Fibroblast of lung (primary cell): Measurements from ENCODE around the gene ZSWIM6. TPM values are rescaled to one million over a fixed set of nuclear protein-coding genes. Genes with fewer than 3 reads are reported as not detected.
A peak's percentile ranks its signal among the peaks of the same experiment; 100 is the strongest.

Experiments used
- DNase-seq, 2 donors: peaks; one replicate each; pipeline versions ENCODE4 v3.0.0 to v3.0.0-alpha.2; 2010; ENCODE audit warnings: low read depth in 2 of 2
- H2AFZ ChIP-seq: 2 replicates; pipeline ENCODE4 v1.5.1; 2012; ENCODE audit warnings: low read length, control low read depth, inconsistent platforms
- H3K27ac ChIP-seq: 2 replicates; pipeline ENCODE4 v1.5.1; 2011; ENCODE audit warnings: low read length, control low read depth; ENCODE audit not compliant: insufficient read depth
- H3K27me3 ChIP-seq: 2 replicates; pipeline ENCODE4 v1.5.1; 2011; ENCODE audit warnings: mild to moderate bottlenecking, low read length; ENCODE audit not compliant: control insufficient read depth, insufficient read depth
- H3K36me3 ChIP-seq: 2 replicates; pipeline ENCODE4 v1.5.1; 2011; ENCODE audit warnings: low read length; ENCODE audit not compliant: control insufficient read depth, insufficient read depth
- H3K4me1 ChIP-seq: 2 replicates; pipeline ENCODE4 v1.5.1; 2011; ENCODE audit warnings: low read length; ENCODE audit not compliant: control insufficient read depth, insufficient read depth; ENCODE audit errors: extremely low read depth
- H3K4me2 ChIP-seq: 2 replicates; pipeline ENCODE4 v1.5.1; 2011; ENCODE audit warnings: low read length, control low read depth; ENCODE audit not compliant: insufficient read depth; ENCODE audit errors: extremely low read depth
- H3K4me3 ChIP-seq, 4 experiments: fragments of 200-600 bp in 1 of 4; sonication (generic) in 1 of 4; replicated peaks in 1 of 4; 2 replicates each; pipeline ENCODE4 v1.5.1; 2011 to 2016; ENCODE audit warnings: low read length in 4 of 4, low read depth in 3 of 4, mild to moderate bottlenecking in 3 of 4, control low read depth in 2 of 4, inconsistent platforms in 1 of 4, mixed read lengths in 1 of 4; ENCODE audit not compliant: insufficient read depth in 1 of 4; ENCODE audit errors: control extremely low read depth in 1 of 4
- H3K79me2 ChIP-seq: 2 replicates; pipeline ENCODE4 v1.5.1; 2012; ENCODE audit warnings: mild to moderate bottlenecking, low read length, inconsistent platforms; ENCODE audit not compliant: control insufficient read depth, insufficient read depth
- H3K9ac ChIP-seq: 2 replicates; pipeline ENCODE4 v1.5.1; 2011; ENCODE audit warnings: mild to moderate bottlenecking, low read length, control low read depth; ENCODE audit not compliant: insufficient read depth
- H3K9me3 ChIP-seq: 2 replicates; pipeline ENCODE4 v1.5.1; 2012; ENCODE audit warnings: low read depth, low read length; ENCODE audit not compliant: control insufficient read depth, insufficient read depth
- H4K20me1 ChIP-seq: 2 replicates; pipeline ENCODE4 v1.5.1; 2011; ENCODE audit warnings: low read length; ENCODE audit not compliant: control insufficient read depth, insufficient read depth; ENCODE audit errors: extremely low read depth
- CTCF ChIP-seq, 2 donors: IDR thresholded peaks in 1 of 2; conservative IDR thresholded peaks in 1 of 2; 1 replicate in 1 of 2; 2 replicates in 1 of 2; pipeline ENCODE4 v1.5.1; 2011 to 2012; ENCODE audit warnings: low read length in 2 of 2, control low read depth in 1 of 2, inconsistent platforms in 1 of 2, low read depth in 1 of 2, mild to moderate bottlenecking in 1 of 2
- EZH2 ChIP-seq: IDR thresholded peaks from 2 replicates; pipeline ENCODE4 v1.5.1; 2012; ENCODE audit warnings: low read length, control low read depth, mild to moderate bottlenecking; ENCODE audit errors: missing control alignments
- polyA plus RNA-seq, 2 donors: library from polyadenylated mRNA; depleted of rRNA in 1 of 2; stranded (reverse) in 1 of 2; unstranded in 1 of 2; fragments of >200 nt; gene quantifications; 2 replicates each; pipeline ENCODE4 v1.2.1, GENCODE V29; 2011 to 2012; ENCODE audit warnings: missing spikeins in 1 of 2
- total RNA-seq: library from RNA; depleted of rRNA; stranded (reverse); fragments of >200 nt; gene quantifications from 2 replicates; pipeline ENCODE4 v1.2.1, GENCODE V29; 2014

The ZSWIM6 gene
- total and polyA plus RNA-seq, 2 donors (not counting 1 experiment from before 2014, with no cell fraction given), result 23.5 to 26.6 TPM

- no peaks in the 10 kb centered on the region for H3K36me3 ChIP-seq
- no peaks in the 10 kb centered on the region for H3K9me3 ChIP-seq
- H3K27me3 ChIP-seq, result no peaks in the 10 kb centered on the region
- TF ChIP-seq EZH2, result no peak
- TF ChIP-seq CTCF (conservative IDR thresholded peaks at IDR 0.05 in 1 of 2, IDR thresholded peaks at IDR 0.05 in 1 of 2; ENCODE audit: low read depth in 1 of 2, low read length in 2 of 2), result no peak
- no peak overlapping the region for H3K4me2 ChIP-seq
- no peak overlapping the region for H2AFZ ChIP-seq
- H3K4me3 ChIP-seq, result no peak overlapping the region
- no peaks in the 10 kb centered on the region for H4K20me1 ChIP-seq
- DNase-seq, result no peak
- no peak overlapping the region for H3K9ac ChIP-seq
- no peak overlapping the region for H3K27ac ChIP-seq
- peaks cover 19% of the 10 kb centered on the region for H3K4me1 ChIP-seq
- H3K79me2 ChIP-seq, result no peaks in the 10 kb centered on the region
These were observed 13.7 kb upstream of the ZSWIM6 start for GRCh38 chr5:61318376-61318775.

- no peak overlapping the region for H3K4me2 ChIP-seq
- H3K9me3 ChIP-seq, result no peaks in the 10 kb centered on the region
- no peaks in the 10 kb centered on the region for H4K20me1 ChIP-seq
- H3K36me3 ChIP-seq, result no peaks in the 10 kb centered on the region
- no peaks in the 10 kb centered on the region for H3K27me3 ChIP-seq
- TF ChIP-seq EZH2 (no peak), CTCF (conservative IDR thresholded peaks at IDR 0.05 in 1 of 2, IDR thresholded peaks at IDR 0.05 in 1 of 2; ENCODE audit: low read depth in 1 of 2, low read length in 2 of 2) (no peak)
- H3K4me1 ChIP-seq, result peaks cover 11% of the 10 kb centered on the region
- H3K79me2 ChIP-seq, result no peaks in the 10 kb centered on the region
- H3K27ac ChIP-seq, result no peak overlapping the region
- H3K9ac ChIP-seq, result no peak overlapping the region
- peak in 1 of 2 donors; percentile 28 for DNase-seq
- no peak overlapping the region for H2AFZ ChIP-seq
- H3K4me3 ChIP-seq, result no peak overlapping the region
These were observed 12.5 kb upstream of the ZSWIM6 start for GRCh38 chr5:61319388-61320146.

- Histone ChIP-seq H3K9me3 (no peaks in the 10 kb centered on the region), H3K4me3 (no peak overlapping the region), H3K9ac (no peak overlapping the region), H4K20me1 (no peaks in the 10 kb centered on the region), H3K4me2 (no peak overlapping the region), H3K27ac (no peak overlapping the region), H3K79me2 (no peaks in the 10 kb centered on the region), H3K36me3 (no peaks in the 10 kb centered on the region), H2AFZ (no peak overlapping the region), H3K4me1 (peaks cover 11% of the 10 kb centered on the region), H3K27me3 (no peaks in the 10 kb centered on the region)
- TF ChIP-seq CTCF (conservative IDR thresholded peaks at IDR 0.05 in 1 of 2, IDR thresholded peaks at IDR 0.05 in 1 of 2; ENCODE audit: low read depth in 1 of 2, low read length in 2 of 2) (no peak), EZH2 (no peak)
- DNase-seq, result no peak
These were observed 11.2 kb upstream of the ZSWIM6 start for GRCh38 chr5:61320860-61321259.
